Superior temporal gyrus (tissue), 1 donor: ENCODE results near the gene GARNL3.
A peak's percentile ranks its signal among the peaks of the same experiment; 100 is the strongest.

Experiments used
- DNase-seq: peaks from one replicate; pipeline ENCODE4 v3.0.0-alpha.2; 2016; ENCODE audit errors: extremely low spot score

The GARNL3 gene

GRCh38 chr9:127279717-127280285 lies 15.2 kb downstream of the GARNL3 start:
- peak; percentile 77 for DNase-seq

- DNase-seq, result no peak
Observed at GRCh38 chr9:127280880-127281660, 16.5 kb downstream of the GARNL3 start.

GRCh38 chr9:127281891-127282290 lies 17.3 kb downstream of the GARNL3 start:
- DNase-seq, result no peak

- no peak for DNase-seq
Observed at GRCh38 chr9:127282611-127283010, 18.0 kb downstream of the GARNL3 start.

- no peak for DNase-seq
Observed at GRCh38 chr9:127283135-127283534, 18.6 kb downstream of the GARNL3 start.

GRCh38 chr9:127283917-127284497 lies 19.4 kb downstream of the GARNL3 start:
- peak; percentile 80 for DNase-seq

- no peak for DNase-seq
Observed at GRCh38 chr9:127285965-127286364, 21.4 kb downstream of the GARNL3 start.

- no peak for DNase-seq
Observed at GRCh38 chr9:127290561-127291065, 26.0 kb downstream of the GARNL3 start.

GRCh38 chr9:127291246-127291778 lies 26.7 kb downstream of the GARNL3 start:
- no peak for DNase-seq

- DNase-seq, result no peak
Observed at GRCh38 chr9:127292415-127292814, 27.8 kb downstream of the GARNL3 start.

- DNase-seq, result no peak
Observed at GRCh38 chr9:127293328-127293727, 28.8 kb downstream of the GARNL3 start.

- no peak for DNase-seq
Observed at GRCh38 chr9:127293767-127294166, 29.2 kb downstream of the GARNL3 start.

GRCh38 chr9:127295005-127295404 lies 30.4 kb downstream of the GARNL3 start:
- DNase-seq, result no peak

GRCh38 chr9:127300886-127301447 lies 36.4 kb downstream of the GARNL3 start:
- no peak for DNase-seq

GRCh38 chr9:127303830-127304229 lies 39.3 kb downstream of the GARNL3 start:
- no peak for DNase-seq

- DNase-seq, result no peak
Observed at GRCh38 chr9:127305206-127305837, 40.7 kb downstream of the GARNL3 start.

GRCh38 chr9:127305838-127306226 lies 41.3 kb downstream of the GARNL3 start:
- no peak for DNase-seq

GRCh38 chr9:127307802-127308201 lies 43.2 kb downstream of the GARNL3 start:
- DNase-seq, result no peak

- peak; percentile 37 for DNase-seq
Observed at GRCh38 chr9:127308652-127309434, 44.3 kb downstream of the GARNL3 start.

GRCh38 chr9:127309715-127310114 lies 45.1 kb downstream of the GARNL3 start:
- DNase-seq, result no peak

GRCh38 chr9:127311239-127311741 lies 46.7 kb downstream of the GARNL3 start:
- no peak for DNase-seq
